ENCODE data around the gene GRID1. TPM values are rescaled to one million over a fixed set of nuclear protein-coding genes. Genes with fewer than 3 reads are reported as not detected.

Gene GRID1
- total RNA-seq, 4 donors from 2014 or later, result 1.4 to 4.9 (median 2.0) TPM

DNA sequence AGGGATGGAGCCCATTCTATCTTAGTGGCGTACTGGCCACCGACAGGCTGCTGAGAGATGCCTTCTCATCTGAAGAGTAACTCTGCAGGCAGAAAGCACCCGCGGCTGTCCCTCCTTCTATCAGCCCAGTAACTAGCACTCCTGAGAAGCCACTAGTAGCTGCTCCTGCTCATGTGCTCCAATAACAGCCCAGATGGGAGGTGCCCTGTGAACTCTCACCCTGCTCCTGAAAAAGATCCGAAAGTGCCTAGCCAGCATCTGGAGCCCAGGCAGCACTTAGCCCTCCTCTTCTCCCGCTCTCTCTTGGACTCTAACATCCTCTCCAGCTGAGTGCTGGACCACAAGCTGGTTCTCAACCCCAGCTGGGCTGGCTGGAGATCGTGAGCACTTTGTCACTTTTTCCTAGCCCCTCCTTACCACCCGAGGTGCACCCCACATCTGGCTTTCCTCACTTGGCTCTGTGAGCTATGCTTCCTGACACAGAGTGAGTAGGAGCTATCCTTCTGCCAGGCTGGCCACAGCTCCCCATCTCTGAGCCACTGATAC, 239.2 kb downstream of the GRID1 start:
- no peak overlapping the region for H3K4me3 ChIP-seq (ENCODE audit: low read depth, poor library complexity, severe bottlenecking)
- no peak for DNase-seq (ENCODE audit: low spot score in 2 of 2)
- no peak for TF ChIP-seq POLR2A (IDR thresholded peaks at IDR 0.05)
- TF ChIP-seq, protein P1, sequence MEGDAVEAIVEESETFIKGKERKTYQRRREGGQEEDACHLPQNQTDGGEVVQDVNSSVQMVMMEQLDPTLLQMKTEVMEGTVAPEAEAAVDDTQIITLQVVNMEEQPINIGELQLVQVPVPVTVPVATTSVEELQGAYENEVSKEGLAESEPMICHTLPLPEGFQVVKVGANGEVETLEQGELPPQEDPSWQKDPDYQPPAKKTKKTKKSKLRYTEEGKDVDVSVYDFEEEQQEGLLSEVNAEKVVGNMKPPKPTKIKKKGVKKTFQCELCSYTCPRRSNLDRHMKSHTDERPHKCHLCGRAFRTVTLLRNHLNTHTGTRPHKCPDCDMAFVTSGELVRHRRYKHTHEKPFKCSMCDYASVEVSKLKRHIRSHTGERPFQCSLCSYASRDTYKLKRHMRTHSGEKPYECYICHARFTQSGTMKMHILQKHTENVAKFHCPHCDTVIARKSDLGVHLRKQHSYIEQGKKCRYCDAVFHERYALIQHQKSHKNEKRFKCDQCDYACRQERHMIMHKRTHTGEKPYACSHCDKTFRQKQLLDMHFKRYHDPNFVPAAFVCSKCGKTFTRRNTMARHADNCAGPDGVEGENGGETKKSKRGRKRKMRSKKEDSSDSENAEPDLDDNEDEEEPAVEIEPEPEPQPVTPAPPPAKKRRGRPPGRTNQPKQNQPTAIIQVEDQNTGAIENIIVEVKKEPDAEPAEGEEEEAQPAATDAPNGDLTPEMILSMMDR (IDR thresholded peaks at IDR 0.05), result no peak
- 71 to 74% methylated on average over 8 of the region's 8 CpGs for WGBS, 2 donors
- intact Hi-C loops (cut with DNase I; ENCODE audit: low total_unique reads), result no loop called here

DNA sequence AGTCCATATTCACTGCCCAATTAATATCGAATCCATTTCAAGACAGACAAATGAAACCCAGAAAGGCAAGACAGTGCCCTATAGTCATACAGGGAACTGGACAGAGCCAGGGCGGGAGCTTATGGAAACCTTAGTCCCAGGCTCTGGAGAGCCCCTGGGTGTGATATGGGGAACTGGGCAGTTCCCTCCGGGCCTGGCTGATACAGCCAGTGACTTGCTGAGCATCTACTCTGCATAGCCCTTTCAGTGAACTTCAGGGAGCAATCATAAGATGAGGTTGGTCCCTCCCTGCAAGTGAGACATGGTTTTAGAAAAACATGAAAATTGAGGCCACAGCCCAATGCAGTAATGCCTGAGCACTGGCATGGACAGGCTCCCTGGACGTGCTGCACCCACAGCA, 241.9 kb downstream of the GRID1 start:
- DNase-seq (ENCODE audit: low spot score in 2 of 2), result no peak
- TF ChIP-seq, protein P1 (IDR thresholded peaks at IDR 0.05), result no peak
- TF ChIP-seq POLR2A (IDR thresholded peaks at IDR 0.05), result no peak
- intact Hi-C loops (cut with DNase I; ENCODE audit: low total_unique reads), result no loop called here
- no peak overlapping the region for H3K4me3 ChIP-seq (ENCODE audit: low read depth, poor library complexity, severe bottlenecking)
- 88 to 93% methylated on average over 4 of the region's 4 CpGs for WGBS, 2 donors

DNA sequence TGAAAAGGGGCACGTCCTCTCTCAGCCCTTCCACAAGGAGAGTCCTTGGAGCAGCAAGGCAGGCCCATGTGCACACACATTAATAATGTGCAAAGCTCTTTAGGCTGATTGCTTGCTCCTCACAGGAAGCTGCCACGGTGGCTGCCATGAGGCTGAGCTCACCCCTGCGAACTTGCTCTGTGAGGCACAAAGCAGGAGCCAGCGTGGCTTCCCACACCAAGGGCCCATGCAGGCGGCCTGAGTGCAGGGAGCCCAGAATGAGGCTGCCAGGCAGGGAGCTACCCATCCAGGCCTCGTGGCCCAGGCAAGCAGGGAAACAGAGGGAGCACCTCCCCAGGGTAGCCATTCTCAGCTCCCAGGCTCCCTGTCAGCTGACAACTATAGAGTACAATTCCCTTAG, 242.9 kb downstream of the GRID1 start:
- intact Hi-C loops (cut with DNase I; ENCODE audit: low total_unique reads), result no loop called here
- no peak for DNase-seq (ENCODE audit: low spot score in 2 of 2)
- H3K4me3 ChIP-seq (ENCODE audit: low read depth, poor library complexity, severe bottlenecking), result no peak overlapping the region
- 55 to 73% methylated on average over 5 to 6 of the region's 6 CpGs for WGBS, 2 donors
- TF ChIP-seq POLR2A (IDR thresholded peaks at IDR 0.05), result no peak

DNA sequence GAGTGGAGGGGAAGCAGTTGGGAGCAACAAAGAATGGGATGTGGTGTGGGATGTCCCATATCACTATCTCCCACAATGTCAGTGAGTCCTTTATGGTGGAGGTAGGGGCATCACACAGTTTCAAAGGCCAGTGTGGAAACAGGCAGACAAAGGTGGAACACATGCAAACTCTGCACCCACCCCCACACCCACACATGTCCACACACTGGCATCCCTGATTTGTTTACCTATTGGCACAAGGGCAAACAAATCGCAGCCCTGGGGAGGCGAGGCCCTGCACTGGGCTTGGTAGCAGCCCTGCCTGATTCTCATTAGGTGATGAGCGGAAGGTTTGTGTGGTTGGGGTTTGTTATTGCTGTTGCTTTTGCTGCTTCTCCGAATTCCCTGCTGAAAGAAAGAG, 243.3 kb downstream of the GRID1 start:
- 79 to 84% methylated on average over 4 of the region's 4 CpGs for WGBS, 2 donors
- intact Hi-C loops (cut with DNase I; ENCODE audit: low total_unique reads), result no loop called here
- H3K4me3 ChIP-seq (ENCODE audit: low read depth, poor library complexity, severe bottlenecking), result no peak overlapping the region
- TF ChIP-seq, protein P1 (IDR thresholded peaks at IDR 0.05), result no peak
- no peak for TF ChIP-seq POLR2A (IDR thresholded peaks at IDR 0.05)
- no peak for DNase-seq (ENCODE audit: low spot score in 2 of 2)

DNA sequence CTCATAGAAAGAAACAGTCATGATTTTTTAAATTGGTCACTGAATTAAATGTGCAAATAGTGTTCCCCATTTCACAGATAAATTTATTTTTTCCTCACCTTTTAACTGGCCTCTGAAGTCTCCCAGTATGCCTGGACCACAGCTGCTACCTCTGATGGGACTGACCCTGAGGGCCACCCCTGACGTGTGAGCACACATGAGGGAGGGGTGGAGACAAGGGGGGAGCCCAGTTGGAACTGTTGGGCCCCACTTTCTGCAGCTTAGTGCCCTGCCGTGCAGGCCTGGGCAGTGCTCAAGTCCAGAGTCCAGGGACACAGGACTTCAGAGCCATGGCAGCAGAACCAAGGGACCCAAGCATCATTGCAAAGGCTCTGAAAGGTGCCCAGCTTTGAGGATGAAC, 243.9 kb downstream of the GRID1 start:
- no peak for DNase-seq (ENCODE audit: low spot score in 2 of 2)
- TF ChIP-seq, protein P1 (IDR thresholded peaks at IDR 0.05), result no peak
- TF ChIP-seq POLR2A (IDR thresholded peaks at IDR 0.05), result no peak
- H3K4me3 ChIP-seq (ENCODE audit: low read depth, poor library complexity, severe bottlenecking), result no peak overlapping the region
- 60 to 69% methylated on average over 2 of the region's 2 CpGs for WGBS, 2 donors
- intact Hi-C loops (cut with DNase I; ENCODE audit: low total_unique reads), result no loop called here

DNA sequence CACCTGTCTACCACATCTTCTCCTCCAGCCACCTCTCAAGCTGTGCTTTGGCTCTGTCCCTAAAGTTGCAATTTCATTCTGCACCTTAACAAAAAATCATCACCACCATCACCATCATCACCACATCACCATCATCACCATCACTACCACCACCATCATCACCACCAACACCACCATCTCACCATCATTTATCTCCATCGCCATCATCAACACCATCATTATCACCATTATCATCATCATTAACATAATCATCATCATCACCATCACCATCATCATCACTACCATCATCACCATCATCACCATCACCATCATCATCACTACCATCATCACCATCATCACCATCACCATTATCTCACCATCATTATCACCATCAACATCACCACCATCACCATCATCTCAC, 245.4 kb downstream of the GRID1 start:
- TF ChIP-seq POLR2A (IDR thresholded peaks at IDR 0.05), result no peak
- TF ChIP-seq, protein P1 (IDR thresholded peaks at IDR 0.05), result no peak
- no peak for DNase-seq (ENCODE audit: low spot score in 2 of 2)
- 92 to 98% methylated on average over 1 of the region's 1 CpG for WGBS, 2 donors
- H3K4me3 ChIP-seq (ENCODE audit: low read depth, poor library complexity, severe bottlenecking), result no peak overlapping the region
- intact Hi-C loops (cut with DNase I; ENCODE audit: low total_unique reads), result no loop called here

Data from lower leg skin (tissue), 4 donors.